DND-41 (cell line): ENCODE data around the gene CAPN2.

Source experiments
- ATAC-seq: fragments of 200-7000 bp; cut with Tn5 transposase; 3 replicates; pipeline ENCODE4 v1.9.1; 2021; ENCODE audit warnings: low read depth; ENCODE audit not compliant: insufficient read depth
- DNase-seq: peaks from one replicate; pipeline ENCODE4 v3.0.0-alpha.2; 2020
- H2AFZ ChIP-seq: 2 replicates; pipeline ENCODE4 v1.6.0; 2012; ENCODE audit warnings: low read depth, low read length
- H3K27ac ChIP-seq: 2 replicates; pipeline ENCODE4 v1.5.1; 2012; ENCODE audit warnings: low read length, inconsistent platforms
- H3K27me3 ChIP-seq: fragments of 200-600 bp; sonication (generic); 2 replicates; pipeline ENCODE4 v1.6.0; 2012; ENCODE audit warnings: low read length, mild to moderate bottlenecking, inconsistent platforms; ENCODE audit not compliant: insufficient read depth, poor library complexity
- H3K36me3 ChIP-seq: 2 replicates; pipeline ENCODE4 v1.5.1; 2012; ENCODE audit warnings: low read length, inconsistent platforms; ENCODE audit not compliant: insufficient read depth
- H3K4me1 ChIP-seq: 2 replicates; pipeline ENCODE4 v1.5.1; 2012; ENCODE audit warnings: mild to moderate bottlenecking, low read length; ENCODE audit not compliant: insufficient read depth
- H3K4me2 ChIP-seq: 2 replicates; pipeline ENCODE4 v1.6.0; 2012; ENCODE audit warnings: mild to moderate bottlenecking, moderate library complexity, low read length, inconsistent platforms; ENCODE audit not compliant: insufficient read depth
- H3K4me3 ChIP-seq, 2 experiments: fragments of 200-600 bp in 1 of 2; shearing (Covaris generic) in 1 of 2; 2 replicates each; pipeline ENCODE4 v1.5.1; 2012 to 2016; ENCODE audit warnings: inconsistent platforms in 2 of 2, low read length in 2 of 2, mild to moderate bottlenecking in 2 of 2, low read depth in 1 of 2, moderate library complexity in 1 of 2
- H3K79me2 ChIP-seq: 2 replicates; pipeline ENCODE4 v1.6.0; 2012; ENCODE audit warnings: low read length, inconsistent platforms; ENCODE audit not compliant: insufficient read depth
- H3K9ac ChIP-seq: 2 replicates; pipeline ENCODE4 v1.6.0; 2012; ENCODE audit warnings: low read depth, mild to moderate bottlenecking, inconsistent platforms, low read length, moderate library complexity
- H3K9me3 ChIP-seq: 2 replicates; pipeline ENCODE4 v1.5.1; 2012; ENCODE audit warnings: low read length, moderate library complexity, mild to moderate bottlenecking, inconsistent platforms; ENCODE audit not compliant: insufficient read depth, severe bottlenecking
- H4K20me1 ChIP-seq: 2 replicates; pipeline ENCODE4 v1.6.0; 2012; ENCODE audit warnings: low read length; ENCODE audit not compliant: insufficient read depth
- EZH2 ChIP-seq: IDR thresholded peaks from 3 replicates; pipeline ENCODE4 v1.6.1; 2012; ENCODE audit warnings: borderline replicate concordance, low read depth, mild to moderate bottlenecking, moderate library complexity, low read length, inconsistent platforms; ENCODE audit not compliant: severe bottlenecking
- TF ChIP-seq, protein P1 (sequence below): IDR thresholded peaks from 2 replicates; pipeline ENCODE4 v1.5.1; 2012; ENCODE audit warnings: borderline replicate concordance, low read length, moderate library complexity, mild to moderate bottlenecking; ENCODE audit not compliant: poor library complexity, severe bottlenecking; ENCODE audit errors: extremely low read depth

CAPN2 gene

GRCh38 chr1:223717123-223717522 is 4.8 kb downstream of the CAPN2 start:
- peaks cover 12% of the 10 kb centered on the region for H3K27me3 ChIP-seq
- no peak overlapping the region for H3K4me3 ChIP-seq
- no peak for ATAC-seq
- TF ChIP-seq, protein P1, sequence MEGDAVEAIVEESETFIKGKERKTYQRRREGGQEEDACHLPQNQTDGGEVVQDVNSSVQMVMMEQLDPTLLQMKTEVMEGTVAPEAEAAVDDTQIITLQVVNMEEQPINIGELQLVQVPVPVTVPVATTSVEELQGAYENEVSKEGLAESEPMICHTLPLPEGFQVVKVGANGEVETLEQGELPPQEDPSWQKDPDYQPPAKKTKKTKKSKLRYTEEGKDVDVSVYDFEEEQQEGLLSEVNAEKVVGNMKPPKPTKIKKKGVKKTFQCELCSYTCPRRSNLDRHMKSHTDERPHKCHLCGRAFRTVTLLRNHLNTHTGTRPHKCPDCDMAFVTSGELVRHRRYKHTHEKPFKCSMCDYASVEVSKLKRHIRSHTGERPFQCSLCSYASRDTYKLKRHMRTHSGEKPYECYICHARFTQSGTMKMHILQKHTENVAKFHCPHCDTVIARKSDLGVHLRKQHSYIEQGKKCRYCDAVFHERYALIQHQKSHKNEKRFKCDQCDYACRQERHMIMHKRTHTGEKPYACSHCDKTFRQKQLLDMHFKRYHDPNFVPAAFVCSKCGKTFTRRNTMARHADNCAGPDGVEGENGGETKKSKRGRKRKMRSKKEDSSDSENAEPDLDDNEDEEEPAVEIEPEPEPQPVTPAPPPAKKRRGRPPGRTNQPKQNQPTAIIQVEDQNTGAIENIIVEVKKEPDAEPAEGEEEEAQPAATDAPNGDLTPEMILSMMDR, result no peak
- no peak overlapping the region for H3K27ac ChIP-seq
- H3K79me2 ChIP-seq, result no peaks in the 10 kb centered on the region
- H3K36me3 ChIP-seq, result no peaks in the 10 kb centered on the region
- no peak overlapping the region for H3K9ac ChIP-seq
- no peaks in the 10 kb centered on the region for H3K9me3 ChIP-seq
- no peaks in the 10 kb centered on the region for H3K4me1 ChIP-seq
- no peak overlapping the region for H3K4me2 ChIP-seq
- H2AFZ ChIP-seq, result no peak overlapping the region
- DNase-seq, result no peak
- no peaks in the 10 kb centered on the region for H4K20me1 ChIP-seq

- Histone ChIP-seq H3K4me3 (no peak overlapping the region), H3K9me3 (no peaks in the 10 kb centered on the region), H3K36me3 (no peaks in the 10 kb centered on the region), H3K4me1 (no peaks in the 10 kb centered on the region), H3K27ac (no peak overlapping the region), H3K9ac (no peak overlapping the region), H3K27me3 (peaks cover 12% of the 10 kb centered on the region), H3K79me2 (no peaks in the 10 kb centered on the region), H4K20me1 (no peaks in the 10 kb centered on the region), H3K4me2 (no peak overlapping the region), H2AFZ (no peak overlapping the region)
- TF ChIP-seq, protein P1, result no peak
- DNase-seq (no peak), ATAC-seq (no peak)
Observed at GRCh38 chr1:223717695-223718363, 5.5 kb downstream of the CAPN2 start.

DNA sequence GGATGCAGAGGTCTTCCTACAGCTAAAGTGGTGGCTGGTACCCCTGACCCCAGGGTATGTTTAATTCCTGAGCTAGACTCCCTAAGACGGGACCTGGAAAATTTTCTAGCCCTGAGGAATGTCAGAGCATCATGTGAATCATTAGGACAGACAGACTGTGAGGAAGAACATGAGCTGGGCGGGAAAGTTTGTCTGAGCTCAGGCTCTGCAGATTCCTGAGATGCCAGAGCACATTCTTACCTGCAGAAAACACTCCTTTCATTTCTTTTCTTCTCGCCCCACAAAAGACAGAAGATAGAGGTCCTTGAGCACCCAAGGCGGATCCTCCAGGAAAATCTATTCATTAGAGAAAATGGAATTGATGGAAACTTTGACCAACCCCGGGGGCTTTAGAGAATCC is 6.5 kb downstream of the CAPN2 start:
- DNase-seq (no peak), ATAC-seq (no peak)
- Histone ChIP-seq H4K20me1 (no peaks in the 10 kb centered on the region), H3K27me3 (peaks cover 12% of the 10 kb centered on the region), H2AFZ (no peak overlapping the region), H3K4me2 (no peak overlapping the region), H3K4me3 (no peak overlapping the region), H3K9ac (no peak overlapping the region), H3K79me2 (no peaks in the 10 kb centered on the region), H3K9me3 (no peaks in the 10 kb centered on the region), H3K36me3 (no peaks in the 10 kb centered on the region), H3K4me1 (no peaks in the 10 kb centered on the region), H3K27ac (no peak overlapping the region)
- TF ChIP-seq, protein P1, result no peak
- TF ChIP-seq EZH2, result no peak
